GM19463 (cell line): ENCODE results near the gene HELB.

Experiments
- ATAC-seq: cut with Tn5 transposase; IDR thresholded peaks from one replicate; pipeline ENCODE4 v1.9.1; 2021; ENCODE audit warnings: mild to moderate bottlenecking, moderate library complexity; ENCODE audit not compliant: unreplicated experiment

HELB gene

DNA sequence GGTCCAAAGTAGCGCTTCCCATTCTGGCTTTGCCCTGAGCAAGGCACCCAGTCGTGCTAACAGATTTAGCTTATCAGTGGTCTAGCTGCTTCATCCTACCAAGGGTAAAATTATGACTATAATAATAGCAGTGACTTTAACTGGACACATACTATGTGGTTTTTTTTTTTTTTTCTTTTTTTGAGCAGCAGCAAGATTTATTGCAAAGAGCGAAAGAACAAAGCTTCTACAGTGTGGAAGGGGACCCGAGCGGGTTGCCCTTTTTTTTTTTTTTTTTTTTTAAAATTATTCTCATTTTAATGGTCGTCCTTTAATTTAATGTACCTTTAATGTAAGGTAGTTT, 505 bp downstream of the HELB start:
- no peak for ATAC-seq

DNA sequence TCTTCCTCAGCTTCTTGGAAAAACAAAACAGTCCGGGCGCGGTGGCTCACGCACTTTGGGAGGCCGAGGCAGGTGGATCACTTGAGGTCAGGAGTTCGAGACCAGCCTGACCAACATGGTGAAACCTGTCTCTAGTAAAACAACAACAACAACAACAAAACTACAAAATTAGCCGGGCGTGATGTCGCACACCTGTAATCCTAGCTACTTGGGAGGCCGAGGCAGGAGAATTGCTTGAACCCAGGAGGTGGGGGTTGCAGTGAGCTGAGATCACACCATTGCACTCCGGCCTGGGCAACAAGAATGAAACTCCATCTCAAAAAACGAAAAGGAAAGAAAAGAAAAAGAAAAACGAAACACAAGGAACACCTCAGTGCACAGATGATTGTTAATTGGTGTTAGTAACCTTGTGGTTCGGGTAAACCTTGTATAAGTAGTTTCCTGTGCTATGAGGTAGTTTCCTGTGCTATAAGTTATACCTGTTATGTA, 1.1 kb downstream of the HELB start:
- peak; percentile 30 for ATAC-seq

DNA sequence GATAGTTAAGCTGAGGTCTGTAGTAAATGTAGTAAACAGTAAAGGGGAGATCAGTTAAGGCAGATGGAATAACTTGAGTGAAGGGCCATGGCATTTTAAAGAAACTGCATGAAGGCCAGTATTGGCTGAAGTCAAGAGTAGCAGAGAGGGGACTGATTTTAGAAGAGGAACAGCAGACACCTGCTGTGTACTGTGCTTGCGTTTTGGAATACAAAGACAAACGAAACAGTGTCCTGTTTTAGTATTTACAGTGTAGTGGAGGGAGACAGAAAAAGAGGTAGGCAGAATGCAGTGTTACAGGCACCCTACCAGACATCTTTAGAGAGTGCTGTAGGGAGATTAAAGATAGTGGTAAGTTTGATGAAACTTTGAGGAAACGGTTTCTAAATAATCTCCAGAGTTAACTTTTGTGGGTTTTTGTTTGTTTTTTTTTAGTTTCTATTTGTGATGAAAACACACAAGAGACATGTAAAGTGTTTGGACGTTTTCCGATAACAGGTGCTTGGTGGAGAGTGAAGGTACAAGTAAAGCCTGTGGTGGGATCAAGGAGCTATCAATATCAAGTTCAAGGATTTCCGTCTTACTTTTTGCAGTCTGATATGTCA, 2.1 kb downstream of the HELB start:
- ATAC-seq: no peak

DNA sequence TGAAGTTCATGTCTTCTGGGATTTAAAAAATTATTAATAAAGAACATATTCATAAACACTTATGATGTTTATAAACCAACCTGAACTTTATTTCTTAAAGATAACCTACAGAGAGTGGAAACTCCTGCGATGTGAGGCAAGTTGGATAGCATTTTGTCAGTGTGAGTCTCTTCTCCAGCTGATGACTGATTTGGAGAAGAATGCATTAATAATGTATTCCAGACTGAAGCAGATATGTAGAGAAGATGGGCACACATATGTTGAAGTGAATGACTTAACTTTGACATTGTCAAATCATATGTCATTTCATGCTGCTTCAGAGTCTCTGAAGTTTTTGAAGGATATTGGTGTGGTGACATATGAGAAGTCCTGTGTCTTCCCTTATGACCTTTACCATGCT, 7.3 kb downstream of the HELB start:
- ATAC-seq: no peak

DNA sequence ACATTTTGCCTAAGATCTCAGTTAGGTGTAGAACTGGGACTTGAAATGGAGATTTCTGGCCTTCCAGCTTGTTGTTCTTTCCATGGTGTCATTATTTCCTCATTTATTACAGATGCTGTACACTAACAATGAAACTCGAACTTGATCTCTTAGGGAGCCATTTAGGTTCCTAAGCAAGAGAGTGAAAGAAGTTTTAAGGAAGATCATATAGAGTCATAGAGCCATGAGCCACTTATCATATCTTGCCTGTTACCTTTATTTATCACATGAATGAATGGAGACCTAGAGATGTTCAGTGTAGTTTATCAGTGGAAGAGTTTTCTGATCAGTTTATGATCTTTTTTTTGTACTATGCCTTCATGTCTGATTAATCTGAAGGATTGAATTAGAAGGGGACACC, 9.9 kb downstream of the HELB start:
- ATAC-seq: no peak

DNA sequence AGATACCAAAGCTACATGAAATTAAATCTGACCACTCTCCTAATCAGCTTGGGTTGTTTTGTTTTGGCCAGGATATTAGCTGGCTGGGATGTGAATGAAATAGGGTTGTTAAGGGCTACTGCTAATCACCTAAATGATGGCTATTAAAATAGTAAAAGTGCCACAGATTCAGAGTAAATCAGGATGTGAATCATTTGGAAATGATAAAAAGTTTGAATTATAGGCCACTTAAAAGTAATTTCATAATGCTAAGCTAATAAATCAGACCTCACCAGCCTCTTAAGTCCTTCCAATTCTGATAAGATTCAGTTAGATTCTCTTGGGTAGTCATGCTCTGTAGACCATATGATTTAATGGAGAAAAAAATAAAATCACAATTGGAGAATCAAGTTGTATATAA, 12.0 kb downstream of the HELB start:
- ATAC-seq: no peak

DNA sequence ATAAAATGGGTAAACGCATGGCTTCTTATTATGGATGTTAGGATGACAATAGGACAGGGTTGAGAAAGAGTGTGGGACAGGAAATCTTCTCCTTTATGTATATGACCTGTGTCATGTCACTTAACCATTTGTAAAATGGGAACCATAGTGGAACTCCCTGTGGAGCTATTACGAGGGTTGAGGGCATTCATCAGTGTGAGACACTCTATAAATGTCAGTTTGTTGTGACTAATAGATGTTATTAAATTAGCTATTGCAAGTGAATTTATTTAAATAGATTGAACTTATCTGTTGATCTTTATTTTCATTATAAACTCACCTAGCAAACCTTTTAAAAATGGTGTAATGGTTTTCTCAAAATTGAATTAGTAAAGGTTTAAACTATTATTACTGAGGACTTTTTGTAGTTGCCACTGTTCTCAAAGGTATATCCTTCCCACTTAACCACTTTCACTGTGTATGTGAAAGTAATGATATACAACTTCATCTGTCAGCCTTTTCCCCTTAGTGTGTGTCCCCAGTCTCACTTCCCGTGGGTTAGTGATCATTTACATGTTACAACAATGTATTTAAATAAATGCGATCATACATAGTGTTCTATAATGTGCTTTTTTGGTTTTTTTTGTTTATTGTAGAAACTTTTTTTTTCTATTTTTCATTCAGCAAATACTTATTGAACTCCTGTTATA, 17.1 kb downstream of the HELB start:
- peak; percentile 56 for ATAC-seq

DNA sequence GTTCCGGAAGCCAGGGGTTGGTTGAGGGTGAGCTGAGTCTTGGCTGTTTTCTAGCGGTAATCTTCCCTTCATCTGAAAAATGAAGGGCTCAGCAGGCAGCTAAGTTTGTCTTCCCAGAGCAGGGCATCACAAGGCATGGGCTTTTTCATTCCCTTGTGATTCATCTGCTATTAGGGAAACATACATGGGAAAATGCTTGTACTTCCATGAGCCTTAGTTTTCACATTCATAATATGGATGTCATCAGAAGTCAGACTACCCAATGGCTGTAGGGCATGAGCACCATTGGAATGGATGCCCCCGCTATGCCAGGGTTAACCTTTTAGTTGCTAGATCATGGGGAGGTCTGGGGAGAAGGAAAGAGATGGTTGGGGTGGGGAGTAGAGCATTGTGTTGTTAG, 18.7 kb downstream of the HELB start:
- no peak for ATAC-seq

DNA sequence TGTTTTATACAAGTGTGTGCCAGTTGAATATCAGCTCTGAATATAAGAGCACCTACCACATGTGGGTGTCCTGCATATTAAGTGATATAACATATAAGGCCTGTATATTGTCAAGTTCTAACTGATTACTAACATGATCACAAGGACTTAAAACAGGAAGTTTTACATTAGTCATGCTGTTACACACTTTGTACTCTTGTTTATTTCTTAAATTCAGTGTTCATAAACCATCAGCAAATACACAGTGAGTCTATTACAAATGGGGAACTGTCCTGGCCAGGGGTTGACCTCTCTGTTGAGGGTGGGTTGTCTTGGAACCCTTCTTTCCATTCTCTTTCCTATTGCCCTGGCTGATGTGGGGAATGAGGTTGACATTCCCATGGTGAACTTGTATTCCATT, 19.1 kb downstream of the HELB start:
- ATAC-seq: no peak

DNA sequence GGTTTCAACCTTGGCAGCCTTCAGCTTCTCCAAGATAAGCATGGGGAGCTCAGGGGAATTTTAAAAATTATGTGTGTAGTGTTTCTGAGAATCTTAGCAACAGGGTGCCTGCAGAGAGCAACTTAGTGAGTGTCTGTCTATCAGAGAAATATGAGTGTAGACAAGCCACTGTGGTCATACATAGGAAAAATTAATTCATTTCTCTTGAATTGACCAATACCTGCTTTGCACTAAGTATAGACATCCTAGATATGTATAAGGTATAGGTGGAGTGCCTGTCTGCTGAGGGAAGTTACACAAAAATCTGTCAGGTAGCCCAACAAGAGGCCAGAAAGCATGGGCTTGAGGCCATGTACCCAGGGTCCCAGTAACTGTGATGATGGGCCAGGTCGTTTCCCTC, 20.7 kb downstream of the HELB start:
- no peak for ATAC-seq

DNA sequence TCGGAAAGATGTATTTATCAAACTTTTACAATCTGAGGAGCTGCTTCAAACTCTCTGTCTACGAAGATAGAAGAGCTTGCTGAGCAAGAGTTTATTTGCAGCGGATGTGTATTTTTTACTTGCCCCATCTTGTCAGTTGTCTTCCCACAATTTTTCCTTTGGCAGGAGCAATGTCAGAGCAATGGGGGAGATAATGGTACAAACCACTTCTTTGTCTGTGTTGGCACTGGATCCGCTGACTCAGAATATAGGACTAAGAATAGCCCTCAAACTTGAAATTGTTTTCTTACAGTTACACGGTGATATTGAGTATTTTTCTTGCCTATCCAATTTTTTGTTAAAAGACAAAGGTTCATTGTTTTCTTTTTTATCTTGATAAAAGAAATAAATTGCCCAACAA, 27.6 kb downstream of the HELB start:
- no peak for ATAC-seq

DNA sequence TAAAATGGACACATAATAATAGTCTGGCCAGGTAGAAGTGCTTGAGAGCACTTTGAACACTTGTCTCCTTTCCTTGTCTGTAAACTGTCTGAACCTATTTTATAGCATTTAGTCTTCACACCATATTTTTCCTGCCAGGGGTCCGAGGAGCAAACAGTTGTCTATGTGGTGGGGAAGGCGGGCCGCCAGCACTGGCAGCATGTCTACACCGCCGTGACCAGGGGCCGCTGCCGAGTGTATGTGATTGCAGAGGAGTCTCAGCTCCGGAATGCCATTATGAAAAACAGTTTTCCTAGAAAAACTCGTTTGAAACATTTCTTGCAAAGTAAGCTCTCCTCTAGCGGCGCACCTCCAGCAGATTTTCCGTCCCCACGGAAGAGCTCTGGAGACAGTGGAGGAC, 28.7 kb downstream of the HELB start:
- ATAC-seq: no peak

DNA sequence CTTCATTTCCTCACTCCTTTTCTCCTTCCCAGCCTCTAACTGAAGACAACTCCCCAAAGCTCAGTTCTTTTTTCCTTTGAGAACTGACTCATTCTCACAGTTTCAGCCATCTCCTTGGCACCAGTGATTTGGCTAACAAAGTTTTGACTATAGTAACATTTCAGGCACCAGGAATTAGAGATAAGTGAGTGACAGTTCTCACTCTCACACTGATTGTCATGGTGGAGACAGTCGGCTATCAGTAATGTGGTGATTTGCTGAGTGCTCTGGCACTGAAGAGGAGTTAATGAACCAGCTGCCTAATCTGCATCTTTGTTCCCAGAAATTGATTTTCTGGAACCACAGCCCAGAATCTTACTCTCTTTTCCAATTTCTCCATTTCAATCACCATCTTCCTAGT, 29.5 kb downstream of the HELB start:
- ATAC-seq: no peak

DNA sequence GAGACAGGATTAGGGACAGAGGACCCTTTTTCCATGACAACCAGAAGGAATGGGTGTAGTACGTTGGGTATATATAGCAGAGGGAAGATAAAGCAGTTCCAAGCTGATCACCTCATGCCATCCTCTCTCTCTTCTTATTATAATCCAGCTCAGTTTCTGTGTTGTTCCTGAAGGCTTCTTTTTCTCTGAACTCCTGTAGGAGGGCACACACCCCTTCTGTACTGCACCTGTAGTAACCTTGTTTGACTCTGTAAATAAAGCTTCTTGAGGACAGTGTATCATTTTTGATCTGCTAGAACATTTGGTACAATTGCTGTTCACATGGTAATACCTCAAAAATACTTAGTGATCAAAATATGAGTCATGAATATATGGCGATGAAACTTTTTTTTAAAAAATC, 33.5 kb downstream of the HELB start:
- no peak for ATAC-seq

DNA sequence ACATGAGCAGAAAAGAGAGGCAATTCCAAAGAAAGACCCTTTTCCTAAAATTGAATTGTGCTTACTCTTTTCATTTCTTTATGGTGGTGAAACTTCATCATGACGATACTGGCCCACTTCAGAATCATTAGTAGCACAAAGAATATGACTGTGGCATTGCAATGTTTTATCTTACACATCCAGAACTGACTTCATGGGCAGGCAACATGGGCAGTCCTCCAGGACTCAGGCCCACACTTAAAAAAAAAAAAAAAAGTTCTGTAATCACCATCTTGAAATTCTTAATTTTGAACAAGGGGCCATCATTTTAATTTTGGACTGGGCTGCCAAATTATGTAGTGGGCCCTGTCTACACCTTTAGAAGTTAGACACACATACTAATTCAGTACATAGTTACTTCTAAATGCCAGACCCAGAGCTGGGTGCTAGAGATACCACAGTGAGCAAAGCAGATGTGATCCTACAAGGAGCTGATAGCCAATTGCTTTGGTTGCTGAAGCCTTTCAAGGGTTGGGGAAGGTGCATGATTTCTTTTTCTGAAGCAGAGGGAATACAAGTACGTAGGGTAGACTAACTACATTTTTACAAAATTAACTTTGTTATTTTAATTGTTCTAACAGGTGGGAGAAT, 35.2 kb downstream of the HELB start:
- no peak for ATAC-seq

DNA sequence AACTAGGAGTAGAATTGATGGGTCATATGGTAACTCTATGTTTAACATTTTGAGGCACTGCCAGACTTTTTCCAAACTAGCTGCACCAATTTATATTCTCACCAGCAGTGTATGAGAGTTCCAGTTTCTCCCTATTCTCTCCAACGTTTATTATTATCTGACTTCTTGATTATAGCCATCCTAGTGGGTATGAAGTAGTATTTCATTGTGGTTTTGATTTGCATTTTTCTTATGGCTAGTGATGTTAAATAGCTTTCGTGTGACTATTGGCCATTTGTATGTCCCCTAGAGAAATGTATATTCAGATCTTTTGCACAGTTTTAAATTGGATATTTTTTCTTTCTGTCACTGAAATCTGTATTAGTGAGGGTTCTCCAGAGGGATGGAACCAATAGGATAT, 37.8 kb downstream of the HELB start:
- ATAC-seq: no peak

DNA sequence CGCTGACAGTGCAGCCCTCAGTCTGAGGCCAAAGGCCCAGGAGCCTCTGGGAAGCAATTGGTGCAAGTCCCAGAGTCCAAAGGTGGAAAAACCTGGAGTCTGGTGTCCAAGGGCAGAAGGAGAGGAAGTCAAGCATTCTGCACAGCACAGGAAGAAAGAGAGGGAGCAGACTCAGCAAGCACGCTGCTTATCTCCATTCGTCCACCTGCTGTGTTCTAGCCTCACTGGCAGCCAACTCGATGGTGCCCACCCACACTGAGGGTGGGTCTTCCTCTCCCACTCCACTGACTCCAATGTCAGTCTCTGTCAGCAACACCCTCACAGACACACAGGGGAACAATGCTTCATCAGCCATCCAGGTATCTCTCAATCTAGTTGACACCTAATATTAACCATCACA, 38.8 kb downstream of the HELB start:
- no peak for ATAC-seq

DNA sequence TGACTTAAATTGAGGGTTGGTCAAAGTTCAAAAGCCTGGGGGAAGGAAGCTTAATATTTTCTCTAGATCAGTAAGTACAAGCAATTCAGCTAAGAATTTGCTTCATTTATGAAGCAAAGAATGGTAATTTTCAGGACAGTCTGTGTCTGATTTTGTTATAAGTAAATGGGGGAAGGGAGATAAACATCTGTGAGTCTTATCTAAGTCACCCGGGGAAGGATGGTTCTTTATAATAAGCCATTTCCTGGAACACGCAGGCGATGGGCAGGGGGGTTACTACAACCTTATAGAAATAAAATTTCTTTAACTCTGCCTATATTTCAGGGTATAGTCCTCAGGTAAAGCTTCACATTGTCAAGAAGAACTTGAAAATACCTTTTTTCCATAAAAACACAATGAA, 42.9 kb downstream of the HELB start:
- no peak for ATAC-seq

DNA sequence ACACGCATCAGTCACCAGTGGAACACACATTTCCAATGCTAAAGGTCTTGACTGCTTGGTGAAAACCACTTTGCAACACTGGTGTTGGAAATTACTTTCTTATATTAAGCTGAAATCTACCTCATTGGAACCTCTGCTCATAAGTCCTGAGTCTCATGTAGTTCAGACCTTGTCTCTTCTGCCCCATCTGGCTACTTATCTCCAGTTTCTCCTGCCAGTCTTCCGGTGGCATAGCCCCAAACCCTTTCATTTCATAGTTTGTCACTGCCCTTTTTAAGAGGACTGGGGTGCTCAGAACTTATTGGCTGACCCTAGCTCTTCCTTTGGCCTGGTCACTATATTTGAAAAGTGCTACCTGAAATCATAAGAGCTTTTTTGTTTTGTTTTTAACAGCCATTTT, 43.7 kb downstream of the HELB start:
- ATAC-seq: no peak

DNA sequence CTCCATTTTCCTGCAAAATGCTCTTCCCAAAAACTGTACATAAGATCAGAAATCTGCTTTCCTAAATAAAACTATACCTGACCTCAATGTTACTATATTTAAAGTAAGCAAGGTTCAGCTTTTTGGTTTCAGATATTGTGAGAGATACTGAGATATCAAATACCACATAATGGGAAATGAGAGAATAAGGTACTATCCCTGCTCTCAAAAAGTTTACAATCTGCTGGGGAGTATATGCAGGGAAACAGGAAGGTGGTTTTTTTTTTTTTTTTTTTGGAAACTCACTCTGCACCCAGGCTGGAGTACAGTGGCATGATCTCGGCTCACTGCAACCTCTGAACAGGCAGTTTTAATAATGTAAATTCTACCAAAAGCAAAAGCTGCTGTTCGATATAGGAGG, 49.0 kb downstream of the HELB start:
- no peak for ATAC-seq

DNA sequence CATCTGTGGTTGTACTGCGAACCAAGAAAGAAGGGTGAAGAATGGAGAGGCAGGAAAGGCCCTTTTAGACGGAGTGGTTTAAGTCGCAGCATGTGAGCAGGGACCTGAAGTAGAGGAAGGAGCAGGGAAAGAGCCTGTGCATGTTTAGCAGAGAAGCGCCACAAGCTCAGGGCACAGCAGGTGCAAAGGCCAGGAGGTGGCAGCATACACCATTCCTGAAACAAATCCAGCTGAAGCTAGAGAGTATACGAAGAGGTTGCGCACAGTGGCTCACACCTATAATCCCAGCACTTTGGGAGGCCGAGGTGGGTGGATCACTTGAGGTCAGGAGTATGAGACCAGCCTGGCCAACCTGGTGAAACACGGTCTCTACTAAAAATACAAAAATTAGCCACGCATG, 49.9 kb downstream of the HELB start:
- no peak for ATAC-seq

DNA sequence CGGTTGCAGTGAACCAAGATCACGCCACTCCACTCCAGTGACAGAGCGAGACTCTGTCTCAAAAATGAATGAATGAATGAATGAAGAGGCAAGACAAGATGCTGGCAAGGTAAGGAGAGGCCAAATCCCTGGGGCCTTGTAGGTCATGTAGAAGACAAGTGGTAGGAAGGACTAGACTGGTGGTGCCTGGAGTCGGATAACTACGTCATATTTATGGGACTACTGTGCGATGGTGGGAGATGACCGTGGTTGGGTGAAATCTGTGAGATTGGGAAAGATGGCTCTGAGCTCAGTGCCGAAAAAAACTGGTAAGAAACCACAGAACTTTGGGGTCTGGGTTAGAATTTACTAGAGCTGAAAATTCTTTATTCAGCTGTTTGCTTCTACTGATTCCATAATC, 50.6 kb downstream of the HELB start:
- ATAC-seq: no peak

DNA sequence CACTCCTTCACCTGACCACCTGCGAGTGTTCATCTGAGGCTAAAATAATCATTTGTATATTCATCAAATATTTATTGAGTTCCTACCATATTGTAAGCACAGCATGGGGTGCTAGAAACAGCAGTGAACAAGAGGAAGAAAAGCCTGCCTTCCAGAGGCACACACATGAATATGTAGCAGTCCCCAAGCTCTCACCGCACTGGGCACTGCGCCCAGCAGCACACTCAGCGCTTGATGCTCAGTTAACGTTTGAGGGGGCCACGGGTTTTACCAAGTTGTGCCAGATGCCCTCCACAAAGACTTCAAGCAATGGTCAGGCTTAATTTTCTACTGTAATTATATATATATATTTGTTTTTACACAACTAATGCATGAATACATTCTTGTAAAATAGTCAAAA, 52.0 kb downstream of the HELB start:
- no peak for ATAC-seq
